ENCODE results near the gene TEKT1.
"Not testable (repeated sequence)": the region's sequence is repeated elsewhere in the genome, so short reads cannot be mapped to it uniquely, and the experiment has no call there.

The TEKT1 gene

DNA sequence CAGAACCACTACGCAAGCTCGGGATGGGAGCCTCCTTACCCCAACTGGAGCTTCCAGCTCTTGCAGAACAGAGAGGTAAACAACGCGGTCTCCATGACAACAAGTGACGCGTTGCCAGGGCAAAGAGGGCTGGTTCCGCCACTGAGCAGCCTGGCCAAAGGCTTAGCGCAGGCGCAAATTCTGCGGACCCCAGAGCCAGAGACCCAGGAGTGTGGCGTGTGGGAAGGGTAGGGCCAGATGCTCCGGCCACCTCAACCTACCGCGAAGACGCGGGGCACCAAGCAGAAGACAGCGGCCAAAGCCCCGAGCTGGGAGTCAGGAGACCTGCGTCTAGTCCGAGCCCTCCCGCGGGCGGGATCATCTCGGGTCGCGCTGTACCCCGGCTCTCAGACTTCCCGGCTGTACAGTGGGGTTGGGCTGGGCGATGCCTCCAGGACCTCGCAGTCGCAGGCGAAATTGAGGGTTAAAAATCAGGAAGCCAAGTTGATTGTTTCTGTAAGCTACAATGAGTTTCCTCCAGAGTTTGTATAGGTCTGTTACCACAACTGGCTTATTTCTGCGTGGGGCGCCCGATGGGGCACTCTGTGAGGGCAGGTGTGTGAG is at the start of gene TEKT1:
Gene TEKT1 (minus strand): TSS at position 69 of the 603 bp plus-strand sequence. CDS start 1,353 bp downstream, outside the sequence.
- in situ Hi-C loops (cut with HindIII; ENCODE audit: low sequenced_read_pairs), result no loop called here

DNA sequence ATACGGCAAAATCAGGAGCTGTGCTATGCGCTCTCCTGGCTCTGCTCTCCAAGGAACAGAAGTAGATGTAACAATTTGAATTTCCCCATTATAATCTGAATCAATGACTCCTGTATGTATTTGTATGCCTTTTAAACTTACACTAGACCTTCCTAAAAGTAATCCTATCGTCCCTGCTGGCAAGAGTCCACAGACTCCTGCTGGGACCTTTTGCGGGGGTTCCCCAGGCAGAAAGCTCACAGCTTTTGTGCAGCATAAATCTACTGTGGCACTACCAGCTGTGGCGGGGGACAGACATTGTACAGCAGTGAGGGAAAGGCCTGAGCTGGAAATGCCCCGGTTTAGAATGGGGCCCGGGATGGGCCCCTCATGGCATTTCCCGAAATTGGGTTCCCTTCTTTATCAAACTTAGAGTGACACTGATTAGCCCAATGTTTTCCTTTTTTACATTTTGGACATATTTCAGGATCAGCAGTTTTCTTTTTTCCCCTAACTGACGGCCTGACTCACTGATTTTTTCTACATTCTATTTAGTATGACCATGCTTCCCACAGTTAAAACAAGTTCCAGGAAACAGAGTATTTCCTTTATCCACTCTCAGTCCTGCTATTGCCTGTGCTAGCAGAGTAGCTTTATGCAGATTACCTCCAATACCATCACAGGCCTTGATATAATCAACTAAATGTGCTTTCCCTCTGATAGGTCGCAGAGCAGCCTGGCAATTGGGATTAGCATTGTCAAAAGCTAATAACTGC is 47.9 kb upstream of the TEKT1 start:
- in situ Hi-C loops (cut with HindIII; ENCODE audit: low sequenced_read_pairs), result not testable (repeated sequence)

GRCh38 chr17:6875276-6875675 is 43.7 kb upstream of the TEKT1 start:
- in situ Hi-C loops (cut with HindIII; ENCODE audit: low sequenced_read_pairs), result not testable (repeated sequence)

GRCh38 chr17:6872936-6873335 is 41.4 kb upstream of the TEKT1 start:
- in situ Hi-C loops (cut with HindIII; ENCODE audit: low sequenced_read_pairs), result no loop called here

DNA sequence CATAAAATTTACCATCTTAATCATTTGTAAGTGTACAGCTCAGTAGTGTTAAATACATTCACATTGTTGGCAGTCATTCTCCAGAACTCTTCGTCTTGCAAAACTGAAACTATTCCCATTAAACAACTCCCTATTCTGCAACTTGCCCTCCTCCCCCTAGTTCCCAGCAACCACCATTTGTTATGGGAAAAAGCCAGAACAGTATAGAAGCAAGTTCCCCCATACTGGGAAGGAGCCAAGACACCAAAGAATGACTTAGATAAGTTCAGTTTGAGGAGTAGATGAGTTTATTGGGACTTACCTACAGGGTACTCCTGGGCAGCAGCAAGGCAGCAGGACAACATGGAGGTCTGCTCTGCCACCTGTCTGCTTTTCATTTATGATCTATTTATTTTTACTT is 39.3 kb upstream of the TEKT1 start:
- in situ Hi-C loops (cut with HindIII; ENCODE audit: low sequenced_read_pairs), result no loop called here

DNA sequence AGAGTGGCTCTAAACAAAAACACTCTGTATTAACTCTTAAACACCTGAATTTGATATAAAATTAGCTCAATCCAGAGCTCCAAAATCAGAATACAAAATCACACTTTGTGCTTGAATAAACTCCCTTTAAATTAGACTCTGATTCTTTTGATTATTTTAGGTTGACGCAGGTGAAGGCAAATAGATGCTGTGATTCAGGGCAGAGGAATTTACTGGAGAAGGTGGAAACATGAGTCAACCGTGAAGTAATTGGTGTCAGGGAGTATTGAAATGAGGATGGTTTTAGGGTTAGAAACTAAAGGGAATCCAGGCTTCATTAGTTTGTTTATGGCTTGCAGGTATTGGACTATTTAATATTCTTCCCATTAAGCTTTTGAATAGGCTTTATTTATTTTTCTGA is 37.1 kb upstream of the TEKT1 start:
- in situ Hi-C loops (cut with HindIII; ENCODE audit: low sequenced_read_pairs), result no loop called here

GRCh38 chr17:6867849-6868248 is 36.3 kb upstream of the TEKT1 start:
- in situ Hi-C loops (cut with HindIII; ENCODE audit: low sequenced_read_pairs), result no loop called here

GRCh38 chr17:6862825-6863224 is 31.3 kb upstream of the TEKT1 start:
- in situ Hi-C loops (cut with HindIII; ENCODE audit: low sequenced_read_pairs), result no loop called here

DNA sequence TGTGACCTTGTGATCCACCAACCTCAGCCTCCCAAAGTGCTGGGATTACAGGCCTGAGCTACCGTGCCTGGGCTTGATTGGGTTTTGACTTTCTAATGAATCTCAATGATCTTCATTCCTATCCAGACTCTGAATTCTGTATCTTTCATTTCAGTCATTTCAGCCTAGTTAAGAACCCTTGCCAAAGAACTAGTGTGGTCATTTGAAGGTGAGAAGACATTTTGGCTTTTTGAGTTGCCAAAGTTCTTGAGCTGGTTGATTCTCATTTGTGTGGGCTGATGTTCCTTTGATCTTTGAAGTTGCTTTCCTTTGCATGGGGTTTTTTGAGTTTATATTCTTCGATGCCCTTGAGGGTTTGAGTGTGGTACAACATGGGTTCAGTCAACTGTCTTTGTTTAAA is 30.6 kb upstream of the TEKT1 start:
- in situ Hi-C loops (cut with HindIII; ENCODE audit: low sequenced_read_pairs), result no loop called here

DNA sequence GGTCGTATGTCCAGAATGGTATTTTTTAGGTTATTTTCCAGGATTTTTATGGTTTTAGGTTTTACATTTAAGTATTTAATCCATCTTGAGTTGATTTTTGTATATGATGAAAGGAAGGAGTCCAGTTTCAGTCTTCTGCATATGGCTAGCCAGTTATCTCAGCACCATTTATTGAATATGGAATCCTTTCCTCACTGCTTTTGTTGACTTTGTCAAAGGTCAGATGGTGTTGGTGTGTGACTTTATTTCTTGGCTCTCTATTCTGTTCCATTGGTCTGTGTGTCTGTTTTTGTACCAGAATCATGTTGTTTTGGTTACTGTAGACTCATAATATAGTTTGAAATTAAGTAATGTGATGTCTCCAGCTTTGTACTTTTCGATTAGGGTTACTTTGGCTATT is 26.4 kb upstream of the TEKT1 start:
- in situ Hi-C loops (cut with HindIII; ENCODE audit: low sequenced_read_pairs), result no loop called here

DNA sequence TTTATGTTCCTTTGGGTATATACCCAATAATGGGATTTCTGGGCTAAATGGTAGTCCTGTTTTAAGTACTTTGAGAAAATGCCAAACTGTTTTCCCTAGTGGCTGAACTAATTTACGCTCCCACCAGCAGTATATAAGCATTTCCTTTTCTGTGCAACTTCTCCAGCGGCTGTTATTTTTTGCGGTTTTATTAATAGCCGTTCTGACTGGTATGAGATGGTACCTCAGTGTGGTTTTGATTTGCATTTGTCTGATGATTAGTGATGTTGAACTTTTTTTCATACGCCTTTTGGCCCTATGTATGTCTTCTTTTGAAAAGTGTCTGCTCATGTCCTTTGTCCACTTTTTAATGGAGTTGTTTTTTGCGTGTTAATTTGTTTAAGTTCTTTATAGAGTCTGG is 25.8 kb upstream of the TEKT1 start:
- in situ Hi-C loops (cut with HindIII; ENCODE audit: low sequenced_read_pairs), result no loop called here

DNA sequence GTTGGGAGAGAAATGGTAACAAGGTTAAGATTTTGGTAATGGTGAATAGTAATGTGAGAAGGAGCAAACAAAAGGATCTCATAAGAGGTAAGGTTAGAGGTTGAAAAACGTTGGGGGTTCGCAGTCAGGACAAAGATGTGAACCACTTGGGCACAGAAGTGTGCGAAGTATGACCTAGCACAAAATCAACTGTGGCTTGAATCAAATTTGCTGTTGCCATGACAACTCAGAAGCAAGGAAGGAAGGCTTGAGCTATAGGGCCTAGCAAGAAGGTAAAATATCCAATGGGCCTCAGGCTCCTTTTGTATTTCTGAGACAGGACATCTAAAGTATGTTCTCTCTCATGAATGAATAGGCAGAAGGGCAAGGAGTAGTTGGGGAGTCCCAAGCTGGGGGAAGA is 24.5 kb upstream of the TEKT1 start:
- in situ Hi-C loops (cut with HindIII; ENCODE audit: low sequenced_read_pairs), result no loop called here

DNA sequence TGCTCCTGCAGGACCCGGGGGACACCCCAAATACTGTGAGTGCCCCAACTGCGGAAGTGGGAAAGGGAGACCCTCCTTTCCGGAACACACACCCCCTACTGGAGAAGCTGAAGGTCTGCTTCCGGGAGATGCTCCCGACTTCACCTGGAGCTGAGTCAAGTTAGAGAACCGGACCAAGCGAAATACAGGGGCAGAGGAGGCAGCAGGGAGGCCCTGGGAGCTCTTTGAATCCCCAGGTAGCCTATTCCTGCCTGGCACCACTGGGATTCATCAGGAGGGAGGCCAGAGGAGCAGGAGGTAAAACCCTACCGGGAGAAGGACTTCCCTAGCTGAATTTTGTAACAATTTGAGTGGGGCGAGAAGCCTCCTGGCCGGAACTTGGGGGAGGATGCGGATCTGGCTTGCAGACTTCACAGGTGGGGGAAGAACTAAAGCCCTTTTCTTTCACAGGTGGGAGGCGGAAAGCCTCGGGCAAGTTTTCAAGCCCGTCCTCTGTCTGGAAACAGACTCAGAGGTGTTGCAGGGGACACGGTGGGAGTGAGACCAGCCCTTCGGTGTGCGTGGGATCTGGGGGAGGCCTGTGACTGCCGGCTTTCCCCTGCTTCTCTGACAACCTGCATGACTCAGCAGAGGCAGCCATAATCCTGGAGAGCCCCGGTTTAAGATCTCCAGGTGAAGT is 22.4 kb upstream of the TEKT1 start:
- in situ Hi-C loops (cut with HindIII; ENCODE audit: low sequenced_read_pairs), result no loop called here

DNA sequence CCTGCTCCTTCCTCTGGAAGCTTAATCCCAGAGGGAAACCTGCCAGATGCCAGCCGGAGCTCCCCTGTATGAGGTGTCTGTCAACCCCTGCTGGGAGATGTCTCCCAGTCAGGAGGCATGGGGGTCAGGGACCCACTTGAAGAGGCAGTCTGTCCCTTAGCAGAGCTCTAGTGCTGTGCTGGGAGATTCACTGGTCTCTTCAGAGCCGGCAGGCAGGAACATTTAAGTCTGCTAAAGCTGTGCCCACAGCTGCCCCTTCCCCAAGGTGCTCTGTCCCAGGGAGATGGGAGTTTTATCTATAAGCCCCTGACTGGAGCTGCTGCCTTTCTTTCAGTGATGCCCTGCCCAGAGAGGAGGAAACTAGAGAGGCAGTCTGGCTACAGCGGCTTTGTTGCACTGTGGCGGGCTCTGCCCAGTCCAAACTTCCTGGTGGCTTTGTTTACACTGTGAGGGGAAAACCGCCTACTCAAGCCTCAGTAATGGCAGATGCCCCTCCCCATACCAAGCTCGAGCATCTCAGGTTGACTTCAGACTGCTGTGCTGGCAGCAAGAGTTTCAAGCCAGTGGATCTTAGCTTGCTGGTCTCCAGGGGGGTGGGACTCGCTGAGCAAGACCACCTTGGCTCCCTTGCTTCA is 17.1 kb upstream of the TEKT1 start:
- in situ Hi-C loops (cut with HindIII; ENCODE audit: low sequenced_read_pairs), result not testable (repeated sequence)

GRCh38 chr17:6846138-6846537 is 14.6 kb upstream of the TEKT1 start:
- in situ Hi-C loops (cut with HindIII; ENCODE audit: low sequenced_read_pairs), result not testable (repeated sequence)

GRCh38 chr17:6844406-6844805 is 12.9 kb upstream of the TEKT1 start:
- in situ Hi-C loops (cut with HindIII; ENCODE audit: low sequenced_read_pairs), result not testable (repeated sequence)

GRCh38 chr17:6843241-6843880 is 11.8 kb upstream of the TEKT1 start:
- in situ Hi-C loops (cut with HindIII; ENCODE audit: low sequenced_read_pairs), result no loop called here

DNA sequence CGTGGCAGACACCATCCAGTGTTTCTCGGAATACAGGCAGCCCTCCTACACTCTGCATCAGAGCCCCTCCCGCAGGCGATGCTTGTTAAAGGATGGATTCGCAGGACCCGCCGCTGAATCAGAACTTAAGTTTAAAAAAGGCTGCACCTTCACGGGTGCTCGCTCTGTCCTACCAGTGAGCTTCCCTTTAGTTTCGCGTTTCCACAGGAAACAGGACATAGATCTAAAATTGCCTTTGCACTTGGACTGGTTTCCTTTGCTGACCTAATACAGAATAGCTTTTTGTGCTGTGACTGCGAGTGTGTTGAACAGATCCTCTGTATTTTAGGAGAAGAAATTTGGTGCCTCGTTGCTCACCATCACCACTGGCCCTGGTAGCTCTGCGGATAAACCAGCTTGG is 10.2 kb upstream of the TEKT1 start:
- in situ Hi-C loops (cut with HindIII; ENCODE audit: low sequenced_read_pairs), result not testable (repeated sequence)

- in situ Hi-C loops (cut with HindIII; ENCODE audit: low sequenced_read_pairs), result no loop called here
Observed at GRCh38 chr17:6830383-6830986, 1.0 kb downstream of the TEKT1 start.

- in situ Hi-C loops (cut with HindIII; ENCODE audit: low sequenced_read_pairs), result no loop called here
Observed at GRCh38 chr17:6823011-6823442, 8.5 kb downstream of the TEKT1 start.

DNA sequence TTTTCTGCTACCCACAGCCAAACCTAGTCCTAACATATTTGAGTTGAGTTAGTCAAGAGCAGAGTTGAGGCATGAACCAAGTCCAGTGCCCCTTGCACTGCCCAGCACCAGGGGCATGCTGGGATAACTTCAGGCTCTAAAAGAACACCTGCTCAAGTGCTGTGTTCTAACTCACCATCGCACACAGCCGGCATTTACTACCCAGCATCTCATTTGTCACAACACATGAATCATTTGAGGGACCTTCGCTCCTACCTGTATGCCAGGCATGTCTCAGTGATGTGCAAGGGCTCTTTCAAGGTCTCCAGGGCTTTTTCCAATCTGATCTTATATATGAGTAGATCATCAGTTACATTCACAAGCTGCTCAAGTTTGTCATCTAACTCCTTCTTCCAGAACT is 12.6 kb downstream of the TEKT1 start:
- in situ Hi-C loops (cut with HindIII; ENCODE audit: low sequenced_read_pairs), result no loop called here
